Measurements from ENCODE around the gene OLFM4.

Gene OLFM4

GRCh38 chr13:53066411-53066810 is 37.8 kb downstream of the OLFM4 start:
- FAIRE-seq (no peak), DNase-seq (ENCODE audit: insufficient read length, low spot score) (no peak)
- no peak for TF ChIP-seq CTCF (IDR thresholded peaks at IDR 0.05; ENCODE audit: insufficient read depth, missing control alignments)

- DNase-seq (ENCODE audit: insufficient read length, low spot score): no peak
- TF ChIP-seq CTCF (IDR thresholded peaks at IDR 0.05; ENCODE audit: insufficient read depth, missing control alignments): no peak
Measured at GRCh38 chr13:53068585-53069520, 40.2 kb downstream of the OLFM4 start.

GRCh38 chr13:53069800-53070199 is 41.2 kb downstream of the OLFM4 start:
- DNase-seq (ENCODE audit: insufficient read length, low spot score) (no peak), FAIRE-seq (no peak)
- no peak for TF ChIP-seq CTCF (IDR thresholded peaks at IDR 0.05; ENCODE audit: insufficient read depth, missing control alignments)

More at GRCh38 chr13:53068585-53069520, 40.2 kb downstream of the OLFM4 start:
- FAIRE-seq: no peak

GRCh38 chr13:53073711-53074110 is 45.1 kb downstream of the OLFM4 start:
- FAIRE-seq: no peak

GRCh38 chr13:53074114-53074513 is 45.5 kb downstream of the OLFM4 start:
- no peak for TF ChIP-seq CTCF (IDR thresholded peaks at IDR 0.05; ENCODE audit: insufficient read depth, missing control alignments)
- FAIRE-seq (no peak), DNase-seq (ENCODE audit: insufficient read length, low spot score) (no peak)

More at GRCh38 chr13:53073711-53074110, 45.1 kb downstream of the OLFM4 start:
- no peak for DNase-seq (ENCODE audit: insufficient read length, low spot score)
- no peak for TF ChIP-seq CTCF (IDR thresholded peaks at IDR 0.05; ENCODE audit: insufficient read depth, missing control alignments)

- FAIRE-seq: no peak
- no peak for TF ChIP-seq CTCF (IDR thresholded peaks at IDR 0.05; ENCODE audit: insufficient read depth, missing control alignments)
Measured at GRCh38 chr13:53075356-53076041, 46.9 kb downstream of the OLFM4 start.

More at GRCh38 chr13:53075356-53076041, 46.9 kb downstream of the OLFM4 start:
- no peak for DNase-seq (ENCODE audit: insufficient read length, low spot score)
